Common myeloid progenitor, CD34-positive (primary cell): ENCODE measurements around the gene RAB27B.

ENCODE experiments used
- CTCF ChIA-PET: fragments of 350-600 bp; sonication (Branson Sonifier 250); formaldehyde crosslinking; loops from one replicate; lab custom pipeline; 2021; ENCODE audit warnings: antibody characterized with exemption; lab: Charles Lee
- POLR2A ChIA-PET: fragments of 350-600 bp; sonication (Branson Sonifier 250); formaldehyde crosslinking; loops from one replicate; lab custom pipeline; 2021; ENCODE audit warnings: antibody characterized with exemption; lab: Charles Lee
- DNase-seq, 3 donors: peaks; one replicate each; pipeline versions ENCODE4 v3.0.0 to v3.0.0-alpha.2; 2013
- H3K27ac ChIP-seq, 2 experiments: 1 replicate in 1 of 2; 2 replicates in 1 of 2; pipeline ENCODE4 v1.7.0; 2013; ENCODE audit warnings: inconsistent platforms in 2 of 2, low read length in 2 of 2, mild to moderate bottlenecking in 2 of 2, low read depth in 1 of 2, moderate library complexity in 1 of 2; ENCODE audit not compliant: severe bottlenecking in 2 of 2, insufficient read depth in 1 of 2, poor library complexity in 1 of 2
- H3K27me3 ChIP-seq, 5 experiments: replicated peaks in 2 of 5; 1 replicate in 3 of 5; 2 replicates in 2 of 5; pipeline versions ENCODE4 v1.6.1 to v1.7.0; 2013; ENCODE audit warnings: low read length in 4 of 5, mild to moderate bottlenecking in 2 of 5, moderate library complexity in 2 of 5, inconsistent platforms in 1 of 5; ENCODE audit not compliant: insufficient read depth in 5 of 5, control insufficient read depth in 4 of 5
- H3K36me3 ChIP-seq, 4 experiments: 1 replicate in 2 of 4; 2 replicates in 2 of 4; pipeline versions ENCODE4 v1.6.1 to v1.7.0; 2013; ENCODE audit warnings: low read length in 3 of 4, control low read depth in 1 of 4, mild to moderate bottlenecking in 1 of 4; ENCODE audit not compliant: control insufficient read depth in 4 of 4, insufficient read depth in 4 of 4
- H3K4me1 ChIP-seq, 4 experiments: 1 replicate in 3 of 4; 2 replicates in 1 of 4; pipeline versions ENCODE4 v1.6.1 to v1.7.1; 2013; ENCODE audit warnings: low read length in 3 of 4, mild to moderate bottlenecking in 3 of 4, control low read depth in 1 of 4, inconsistent platforms in 1 of 4, moderate library complexity in 1 of 4; ENCODE audit not compliant: control insufficient read depth in 4 of 4, insufficient read depth in 4 of 4; ENCODE audit errors: control extremely low read depth in 1 of 4
- H3K4me3 ChIP-seq, 7 experiments: 1 replicate in 4 of 7; 2 replicates in 3 of 7; pipeline versions ENCODE4 v1.5.1 to v1.7.0; 2013; ENCODE audit warnings: mild to moderate bottlenecking in 7 of 7, low read length in 6 of 7, moderate library complexity in 6 of 7, inconsistent platforms in 2 of 7, low read depth in 2 of 7, control low read depth in 1 of 7; ENCODE audit not compliant: insufficient read depth in 4 of 7, control insufficient read depth in 1 of 7; ENCODE audit errors: extremely low read depth in 1 of 7
- H3K9me3 ChIP-seq, 5 experiments: 1 replicate in 4 of 5; 2 replicates in 1 of 5; pipeline versions ENCODE4 v1.6.1 to v1.7.1; 2013; ENCODE audit warnings: low read length in 4 of 5, mild to moderate bottlenecking in 2 of 5, inconsistent platforms in 1 of 5, low read depth in 1 of 5, moderate library complexity in 1 of 5; ENCODE audit not compliant: control insufficient read depth in 4 of 5, insufficient read depth in 2 of 5; ENCODE audit errors: control extremely low read depth in 1 of 5
- WGBS: methylation state at CpG from one replicate; pipeline ENCODE4 v1.1.5; 2013; ENCODE audit not compliant: insufficient coverage; 5-methylcytosine and 5-hydroxymethylcytosine counted together

Gene RAB27B

DNA sequence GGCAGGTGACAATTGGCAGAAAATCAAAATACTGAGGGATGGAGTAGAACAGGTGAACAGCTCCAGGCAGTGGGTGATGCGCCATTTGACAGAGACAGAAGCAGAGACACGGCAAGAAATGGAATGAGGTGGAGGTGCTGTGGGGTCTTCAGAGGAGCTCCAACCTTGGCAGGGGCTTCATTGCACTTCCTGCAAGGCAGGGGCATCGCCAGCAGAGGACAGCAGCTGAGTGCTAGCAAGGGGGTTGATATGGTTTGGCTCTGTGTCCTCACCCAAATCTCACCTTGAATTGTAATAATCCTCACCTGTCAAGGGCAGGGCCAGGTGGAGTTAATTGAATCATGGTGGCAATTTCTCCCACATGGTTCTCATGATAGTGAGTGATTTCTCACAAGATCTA, 88.2 kb downstream of the RAB27B start:
- no peak overlapping the region for H3K27ac ChIP-seq
- H3K4me1 ChIP-seq, result no peaks in the 10 kb centered on the region
- H3K36me3 ChIP-seq, result no peaks in the 10 kb centered on the region
- no peaks in the 10 kb centered on the region for H3K9me3 ChIP-seq
- 92% methylated on average over 2 of the region's 3 CpGs for WGBS
- POLR2A ChIA-PET, result no interaction called here
- CTCF ChIA-PET, result no interaction called here
- no peak for DNase-seq
- H3K4me3 ChIP-seq, result no peak overlapping the region
- H3K27me3 ChIP-seq, result no peaks in the 10 kb centered on the region

GRCh38 chr18:54918060-54918459, 89.8 kb downstream of the RAB27B start:
- CTCF ChIA-PET, result no interaction called here
- 100% methylated on average over 3 of the region's 4 CpGs for WGBS

GRCh38 chr18:54919412-54919811, 91.1 kb downstream of the RAB27B start:
- no peaks in the 10 kb centered on the region for H3K36me3 ChIP-seq
- no peak for DNase-seq
- POLR2A ChIA-PET, result no interaction called here
- 92% methylated on average over 3 of the region's 6 CpGs for WGBS
- H3K4me1 ChIP-seq, result no peaks in the 10 kb centered on the region
- no peak overlapping the region for H3K27ac ChIP-seq
- H3K9me3 ChIP-seq, result no peaks in the 10 kb centered on the region
- H3K4me3 ChIP-seq, result no peak overlapping the region
- CTCF ChIA-PET, result interaction anchor here (1.1 kb wide), 1 partner anchor 27 kb away, joined by 3 read pairs; no protein-coding TSS in a partner anchor
- no peaks in the 10 kb centered on the region for H3K27me3 ChIP-seq

More at GRCh38 chr18:54918060-54918459, 89.8 kb downstream of the RAB27B start:
- Histone ChIP-seq H3K27ac (no peak overlapping the region), H3K36me3 (no peaks in the 10 kb centered on the region), H3K9me3 (no peaks in the 10 kb centered on the region), H3K4me1 (no peaks in the 10 kb centered on the region), H3K27me3 (no peaks in the 10 kb centered on the region), H3K4me3 (no peak overlapping the region)
- no peak for DNase-seq
- POLR2A ChIA-PET, result no interaction called here

DNA sequence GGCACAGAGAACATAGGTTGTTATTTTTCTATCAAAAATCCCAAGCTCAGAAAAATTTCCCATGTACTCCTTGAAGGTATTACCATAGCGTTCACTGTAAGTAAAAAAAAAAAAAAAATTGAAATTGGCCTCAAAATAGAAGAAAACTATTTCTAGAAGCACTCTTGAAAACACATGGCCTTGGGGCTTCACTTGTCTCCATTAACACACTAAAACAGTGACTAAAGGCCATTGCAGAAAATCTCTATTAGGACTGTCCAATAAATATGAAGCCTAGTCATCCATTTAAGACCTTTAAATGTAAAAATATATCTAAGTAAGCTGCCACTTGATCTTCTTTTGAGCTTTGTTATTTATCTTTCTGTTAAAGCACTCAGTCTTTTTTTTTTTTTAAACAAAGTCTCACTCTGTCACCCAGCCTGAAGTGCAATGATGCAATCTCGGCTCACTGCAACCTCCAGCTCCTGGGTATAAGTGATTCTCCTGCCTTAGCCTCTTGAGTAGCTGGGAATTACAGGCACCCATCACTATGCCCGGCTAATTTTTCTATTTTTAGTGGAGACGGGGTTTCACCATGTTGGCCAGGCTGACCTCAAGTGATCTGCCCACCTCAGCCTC, 95.2 kb downstream of the RAB27B start:
- H3K36me3 ChIP-seq, result no peaks in the 10 kb centered on the region
- H3K4me1 ChIP-seq, result no peaks in the 10 kb centered on the region
- POLR2A ChIA-PET, result no interaction called here
- no peaks in the 10 kb centered on the region for H3K27me3 ChIP-seq
- no peaks in the 10 kb centered on the region for H3K9me3 ChIP-seq
- CTCF ChIA-PET, result interaction anchor here (1.0 kb wide), 1 partner anchor 163 kb away, joined by 3 read pairs; no protein-coding TSS in a partner anchor
- no peak for DNase-seq
- H3K4me3 ChIP-seq, result no peak overlapping the region
- WGBS, result 100% methylated on average over 3 of the region's 4 CpGs
- H3K27ac ChIP-seq, result no peak overlapping the region

- Histone ChIP-seq H3K4me3 (no peak overlapping the region), H3K9me3 (no peaks in the 10 kb centered on the region), H3K27ac (no peak overlapping the region), H3K4me1 (no peaks in the 10 kb centered on the region), H3K27me3 (no peaks in the 10 kb centered on the region), H3K36me3 (no peaks in the 10 kb centered on the region)
- ChIA-PET CTCF (no interaction called here), POLR2A (no interaction called here)
- DNase-seq, result no peak
- WGBS, result no CpG with 5 or more reads among the region's 1 CpG
Observed at GRCh38 chr18:54924948-54925347, 96.7 kb downstream of the RAB27B start.

GRCh38 chr18:54926593-54927325, 98.5 kb downstream of the RAB27B start:
- no peaks in the 10 kb centered on the region for H3K36me3 ChIP-seq
- no peak overlapping the region for H3K4me3 ChIP-seq
- DNase-seq, result peak in 1 of 3 donors; percentile 13
- H3K27ac ChIP-seq, result no peak overlapping the region
- H3K27me3 ChIP-seq, result no peaks in the 10 kb centered on the region
- ChIA-PET CTCF (interaction anchor here (1.0 kb wide), 1 partner anchor 243 kb away, joined by 4 read pairs; no protein-coding TSS in a partner anchor), POLR2A (interaction anchor here (0.7 kb wide), 1 partner anchor 60 kb away, joined by 3 read pairs; no protein-coding TSS in a partner anchor)
- H3K4me1 ChIP-seq, result no peaks in the 10 kb centered on the region
- no peaks in the 10 kb centered on the region for H3K9me3 ChIP-seq
- WGBS, result 100% methylated on average over 1 of the region's 3 CpGs

DNA sequence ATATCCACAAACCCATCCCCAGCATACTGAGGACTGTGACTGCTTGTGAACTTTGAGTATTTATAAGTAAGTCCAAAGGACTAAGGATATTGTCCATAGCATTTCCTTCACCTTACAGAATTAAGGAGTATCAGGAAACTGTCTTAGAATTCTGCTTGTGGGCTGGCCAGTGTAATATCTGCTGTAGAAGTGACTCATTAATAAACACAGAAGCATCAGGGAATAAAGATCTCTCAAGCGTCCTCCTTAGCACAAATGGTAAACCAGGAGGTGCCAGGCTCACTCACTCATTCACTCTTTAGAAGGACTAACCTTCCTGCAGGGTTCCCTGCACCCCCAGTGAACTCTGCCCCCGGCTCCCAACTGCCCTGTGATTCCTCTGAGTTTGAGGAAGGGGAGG, 100.0 kb downstream of the RAB27B start:
- POLR2A ChIA-PET, result no interaction called here
- Histone ChIP-seq H3K36me3 (no peaks in the 10 kb centered on the region), H3K4me3 (no peak overlapping the region), H3K4me1 (no peaks in the 10 kb centered on the region), H3K27me3 (no peaks in the 10 kb centered on the region), H3K27ac (no peak overlapping the region), H3K9me3 (no peaks in the 10 kb centered on the region)
- DNase-seq, result no peak
- 100% methylated on average over 1 of the region's 2 CpGs for WGBS
- CTCF ChIA-PET, result no interaction called here
